Measurements from ENCODE around the gene FAR2. TPM values are rescaled to one million over a fixed set of nuclear protein-coding genes. Genes with fewer than 3 reads are reported as not detected.
"Not testable (repeated sequence)": the region's sequence is repeated elsewhere in the genome, so short reads cannot be mapped to it uniquely, and the experiment has no call there.

FAR2 gene
- total and polyA plus RNA-seq, 2 donors: 8.3 to 18.6 TPM

DNA sequence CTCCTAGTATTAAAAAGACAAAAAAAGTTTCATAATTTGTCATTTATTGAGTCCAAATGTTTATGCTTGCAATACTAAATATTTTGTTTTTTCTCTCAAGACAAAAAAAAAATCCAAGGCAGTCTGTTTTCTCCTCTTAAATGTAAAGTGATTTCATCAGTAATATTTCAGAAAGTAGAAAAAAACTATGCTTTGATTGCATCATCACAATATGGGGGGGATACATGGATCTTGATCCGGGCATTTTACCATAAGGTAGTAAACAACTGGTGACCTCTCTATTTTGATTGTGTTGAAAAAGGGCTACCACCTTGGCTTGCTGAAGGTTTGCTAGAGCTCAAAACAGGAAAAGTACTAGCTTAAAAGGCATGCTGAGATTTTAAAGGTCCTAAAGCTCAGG is 188.2 kb downstream of the FAR2 start:
- 83% methylated on average over 1 of the region's 1 CpG for WGBS
- no peak for DNase-seq (ENCODE audit: extremely low spot score)
- H3K4me3 ChIP-seq (ENCODE audit: low read depth, low read length): no peak overlapping the region
- no peaks in the 10 kb centered on the region for H3K36me3 ChIP-seq (ENCODE audit: insufficient read depth)
- H3K4me1 ChIP-seq (ENCODE audit: insufficient read depth): no peaks in the 10 kb centered on the region
- H3K27ac ChIP-seq (ENCODE audit: low read depth): no peak overlapping the region

- no peak for DNase-seq (ENCODE audit: extremely low spot score)
- no peak overlapping the region for H3K27ac ChIP-seq (ENCODE audit: low read depth)
- H3K36me3 ChIP-seq (ENCODE audit: insufficient read depth): no peaks in the 10 kb centered on the region
- H3K4me1 ChIP-seq (ENCODE audit: insufficient read depth): no peaks in the 10 kb centered on the region
- no peak overlapping the region for H3K4me3 ChIP-seq (ENCODE audit: low read depth, low read length)
- 87% methylated on average over 2 of the region's 2 CpGs for WGBS
These were observed 194.1 kb downstream of the FAR2 start for GRCh38 chr12:29343022-29343799.

DNA sequence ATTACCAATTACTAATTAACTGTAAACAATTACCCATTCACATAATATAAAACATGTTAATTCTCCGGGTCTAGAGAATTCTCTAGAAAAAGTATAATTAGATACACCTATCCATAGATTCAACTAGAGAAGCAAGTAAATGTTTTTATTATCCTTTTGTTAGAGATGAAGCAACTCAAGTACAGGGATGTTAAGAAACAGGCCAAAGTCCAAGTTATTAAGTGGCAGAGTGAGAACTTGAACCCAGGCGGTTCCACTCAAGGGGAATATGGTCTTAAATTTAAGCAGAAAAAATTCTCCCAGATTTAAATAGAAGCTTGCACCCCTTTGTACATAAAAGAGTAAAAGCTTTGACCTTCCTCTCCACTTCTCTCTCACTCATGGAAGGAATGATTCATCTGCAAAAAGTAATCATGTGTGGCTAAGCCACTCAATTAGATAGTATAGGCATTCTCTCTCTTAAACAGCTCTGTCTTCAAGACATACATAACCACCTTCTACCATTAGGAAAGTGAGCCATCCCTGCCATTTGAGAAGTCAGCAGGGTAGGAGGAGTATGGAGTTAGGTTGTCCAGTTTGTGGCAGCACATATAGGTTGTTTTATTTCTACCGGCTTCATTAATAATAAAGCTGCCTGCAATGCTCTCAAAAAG is 197.8 kb downstream of the FAR2 start:
- 98% methylated on average over 3 of the region's 3 CpGs for WGBS
- Histone ChIP-seq H3K4me1 (ENCODE audit: insufficient read depth) (no peaks in the 10 kb centered on the region), H3K36me3 (ENCODE audit: insufficient read depth) (no peaks in the 10 kb centered on the region), H3K4me3 (ENCODE audit: low read depth, low read length) (no peak overlapping the region), H3K27ac (ENCODE audit: low read depth) (no peak overlapping the region)
- DNase-seq (ENCODE audit: extremely low spot score): no peak

- Histone ChIP-seq H3K4me3 (ENCODE audit: low read depth, low read length) (no peak overlapping the region), H3K27ac (ENCODE audit: low read depth) (no peak overlapping the region), H3K36me3 (ENCODE audit: insufficient read depth) (no peaks in the 10 kb centered on the region), H3K4me1 (ENCODE audit: insufficient read depth) (no peaks in the 10 kb centered on the region)
- DNase-seq (ENCODE audit: extremely low spot score): no peak
These were observed 201.0 kb downstream of the FAR2 start for GRCh38 chr12:29350080-29350479.

- DNase-seq (ENCODE audit: extremely low spot score): no peak
- WGBS: 67% methylated on average over 1 of the region's 1 CpG
- Histone ChIP-seq H3K27ac (ENCODE audit: low read depth) (no peak overlapping the region), H3K4me3 (ENCODE audit: low read depth, low read length) (no peak overlapping the region), H3K36me3 (ENCODE audit: insufficient read depth) (no peaks in the 10 kb centered on the region), H3K4me1 (ENCODE audit: insufficient read depth) (no peaks in the 10 kb centered on the region)
These were observed 205.9 kb downstream of the FAR2 start for GRCh38 chr12:29354954-29355353.

DNA sequence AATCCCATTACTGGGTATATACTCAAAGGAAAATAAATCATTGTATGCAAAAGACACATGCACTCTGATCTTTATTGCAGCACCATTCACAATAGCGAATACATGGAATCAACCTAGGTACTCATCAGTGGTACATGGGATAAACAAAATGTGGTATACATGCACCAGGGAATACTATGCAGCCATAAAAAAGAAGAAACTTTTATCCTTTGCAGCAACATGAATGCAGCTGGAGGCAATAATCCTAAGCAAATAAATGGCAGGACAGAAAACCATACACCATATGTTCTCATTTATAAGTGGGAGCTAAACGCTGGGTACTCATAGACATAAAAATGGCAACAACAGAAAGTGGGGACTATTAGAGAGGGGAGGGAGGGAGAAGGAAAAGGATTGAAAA is 216.0 kb downstream of the FAR2 start:
- H3K27ac ChIP-seq (ENCODE audit: low read depth): no peak overlapping the region
- H3K4me3 ChIP-seq (ENCODE audit: low read depth, low read length): no peak overlapping the region
- H3K36me3 ChIP-seq (ENCODE audit: insufficient read depth): peaks cover 3% of the 10 kb centered on the region
- WGBS: 97% methylated on average over 2 of the region's 2 CpGs
- no peak for DNase-seq (ENCODE audit: extremely low spot score)
- H3K4me1 ChIP-seq (ENCODE audit: insufficient read depth): no peaks in the 10 kb centered on the region

DNA sequence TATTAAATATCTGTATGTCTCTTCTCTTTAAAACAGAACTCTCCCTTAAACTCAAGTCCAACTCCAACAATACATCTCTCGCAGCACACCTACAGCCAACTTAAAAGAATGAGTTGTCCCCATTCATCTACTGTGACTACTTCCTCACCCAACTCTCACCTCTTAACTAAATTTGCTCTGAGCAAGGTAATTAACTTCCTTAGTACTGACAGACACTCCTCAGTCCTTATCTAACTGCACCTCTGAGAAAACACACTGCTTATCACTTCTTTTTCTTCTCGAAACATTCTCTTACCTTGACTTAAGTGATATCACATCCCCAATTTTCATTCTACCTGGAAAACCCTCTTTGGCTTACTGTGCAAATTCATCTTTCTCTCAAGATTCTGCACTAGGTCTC is 224.9 kb downstream of the FAR2 start:
- peaks cover 2% of the 10 kb centered on the region for H3K36me3 ChIP-seq (ENCODE audit: insufficient read depth)
- no peak overlapping the region for H3K27ac ChIP-seq (ENCODE audit: low read depth)
- WGBS: 94% methylated on average over 2 of the region's 2 CpGs
- no peaks in the 10 kb centered on the region for H3K4me1 ChIP-seq (ENCODE audit: insufficient read depth)
- no peak for DNase-seq (ENCODE audit: extremely low spot score)
- H3K4me3 ChIP-seq (ENCODE audit: low read depth, low read length): no peak overlapping the region

DNA sequence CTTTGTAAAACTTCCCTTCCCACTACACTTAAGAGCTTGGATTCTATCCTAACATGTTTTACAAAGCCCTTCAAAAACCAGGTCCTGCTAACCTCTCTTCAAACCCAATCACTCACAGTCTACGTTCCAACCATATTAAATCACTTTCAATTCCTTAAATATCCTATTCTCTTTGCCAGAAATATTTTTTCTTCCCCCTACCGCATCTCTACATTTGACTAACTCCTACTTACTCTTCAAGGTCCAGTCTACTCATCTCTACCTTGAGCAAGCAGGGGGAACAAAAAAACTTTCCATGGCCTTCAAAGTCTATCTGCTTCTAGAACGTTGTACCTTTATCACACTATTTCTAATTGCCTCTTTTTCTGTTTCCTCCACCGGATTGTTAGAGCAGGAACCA is 225.8 kb downstream of the FAR2 start:
- no peak overlapping the region for H3K27ac ChIP-seq (ENCODE audit: low read depth)
- WGBS: 88% methylated on average over 4 of the region's 4 CpGs
- DNase-seq (ENCODE audit: extremely low spot score): no peak
- no peak overlapping the region for H3K4me3 ChIP-seq (ENCODE audit: low read depth, low read length)
- H3K36me3 ChIP-seq (ENCODE audit: insufficient read depth): peaks cover 2% of the 10 kb centered on the region
- no peaks in the 10 kb centered on the region for H3K4me1 ChIP-seq (ENCODE audit: insufficient read depth)

GRCh38 chr12:29376118-29376517 is 227.0 kb downstream of the FAR2 start:
- H3K4me3 ChIP-seq (ENCODE audit: low read depth, low read length): no peak overlapping the region
- 98% methylated on average over 2 of the region's 2 CpGs for WGBS

DNA sequence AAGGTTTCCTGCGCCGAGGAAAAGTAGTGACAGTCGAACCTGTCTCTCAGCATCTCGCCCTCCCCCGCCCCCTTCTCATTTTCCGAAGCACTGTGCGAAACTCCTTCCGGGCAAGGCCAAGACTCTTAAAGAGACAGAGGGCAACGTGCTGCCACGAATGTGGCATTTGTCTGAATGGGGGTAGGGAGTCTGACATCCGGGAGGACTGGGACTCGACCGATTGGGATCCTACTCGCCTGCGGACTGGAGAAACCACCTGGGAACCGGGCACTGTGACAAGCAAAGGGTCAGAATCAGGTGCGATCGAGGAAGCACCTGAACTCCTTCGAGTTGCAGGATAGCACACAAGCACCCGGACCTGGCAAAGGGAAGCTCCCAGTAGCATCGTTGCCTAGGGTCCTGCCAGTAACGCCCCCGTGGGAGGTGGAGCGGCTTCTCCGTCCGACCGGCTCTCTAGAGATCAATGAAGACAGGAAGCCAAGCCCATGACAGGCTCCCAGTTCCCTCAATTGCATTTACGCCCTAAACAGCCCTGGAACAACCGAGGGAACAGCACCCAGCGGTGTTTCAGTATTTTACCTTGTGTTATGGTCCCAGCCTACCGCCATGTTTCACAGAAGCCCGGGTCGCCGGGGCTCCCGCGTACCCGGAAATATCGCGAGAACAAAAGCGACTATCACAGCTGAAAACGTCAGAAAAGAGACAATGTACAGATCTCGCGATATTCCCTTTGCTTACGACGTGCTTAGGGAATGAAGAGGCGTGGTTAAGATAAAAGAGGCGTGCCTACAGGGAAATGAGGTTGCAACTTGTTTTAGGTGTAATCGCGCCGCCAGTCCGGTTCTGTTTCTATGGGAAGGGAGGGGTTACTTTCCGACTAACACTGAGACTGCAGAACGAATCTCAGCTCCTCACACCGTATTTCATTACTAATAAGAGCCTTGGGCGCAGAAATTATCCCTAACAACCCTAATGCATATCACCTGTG is 231.8 kb downstream of the FAR2 start, which contains the start of gene ERGIC2:
Gene ERGIC2 (minus strand): TSS at position 637 of the 988 bp plus-strand sequence. CDS start 9,539 bp downstream, outside the sequence.
- under 1% methylated on average over 55 of the region's 55 CpGs for WGBS
- Histone ChIP-seq H3K27ac (ENCODE audit: low read depth) (peak within 1 kb of the TSS; percentile 78), H3K4me1 (ENCODE audit: insufficient read depth) (no peaks in the 10 kb centered on the region), H3K4me3 (ENCODE audit: low read depth, low read length) (peak within 1 kb of the TSS; percentile 83), H3K36me3 (ENCODE audit: insufficient read depth) (no peaks in the 10 kb centered on the region)
- peak; percentile 98 for DNase-seq (ENCODE audit: extremely low spot score)

More at GRCh38 chr12:29376118-29376517, 227.0 kb downstream of the FAR2 start:
- Histone ChIP-seq H3K36me3 (ENCODE audit: insufficient read depth) (peaks cover 2% of the 10 kb centered on the region), H3K27ac (ENCODE audit: low read depth) (no peak overlapping the region), H3K4me1 (ENCODE audit: insufficient read depth) (no peaks in the 10 kb centered on the region)
- no peak for DNase-seq (ENCODE audit: extremely low spot score)

DNA sequence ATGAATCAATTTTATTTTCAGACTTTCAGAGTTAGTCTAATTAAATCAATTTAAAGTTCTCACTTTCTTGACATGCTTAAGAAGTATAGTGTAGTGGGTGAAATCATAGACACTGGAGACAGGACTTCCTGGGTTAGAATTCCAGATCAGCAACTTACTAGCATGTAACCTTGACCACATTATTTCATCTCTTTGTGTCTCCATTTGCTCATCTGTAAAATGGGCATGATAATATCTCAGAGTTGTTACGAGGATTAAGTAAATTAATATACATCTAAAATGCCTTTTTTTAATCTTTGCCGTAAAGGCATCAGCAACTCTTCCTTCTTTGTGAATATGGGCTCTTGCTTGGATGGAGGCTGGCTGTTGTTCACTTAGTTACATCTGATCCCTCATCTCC is 233.2 kb downstream of the FAR2 start:
- WGBS: 98% methylated on average over 2 of the region's 2 CpGs
- H3K36me3 ChIP-seq (ENCODE audit: insufficient read depth): no peaks in the 10 kb centered on the region
- no peaks in the 10 kb centered on the region for H3K4me1 ChIP-seq (ENCODE audit: insufficient read depth)
- no peak overlapping the region for H3K27ac ChIP-seq (ENCODE audit: low read depth)
- DNase-seq (ENCODE audit: extremely low spot score): no peak
- H3K4me3 ChIP-seq (ENCODE audit: low read depth, low read length): no peak overlapping the region

DNA sequence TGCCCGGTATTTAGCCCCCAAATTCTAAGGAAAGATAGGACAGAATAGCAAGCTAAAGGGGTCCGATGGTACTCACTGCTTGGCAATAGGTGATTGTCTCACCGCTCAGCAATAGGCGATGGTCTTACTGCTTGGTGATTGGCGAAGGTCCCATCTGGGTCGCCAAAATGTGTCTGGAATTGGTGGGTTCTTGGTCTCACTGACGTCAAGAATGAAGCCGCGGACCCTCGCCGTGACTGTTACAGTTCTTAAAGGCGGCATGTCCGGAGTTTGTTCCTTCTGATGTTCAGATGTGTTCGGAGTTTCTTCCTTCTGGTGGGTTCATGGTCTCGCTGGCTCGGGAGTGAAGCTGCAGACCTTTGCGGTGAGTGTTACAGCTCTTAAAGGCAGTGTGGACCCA is 236.1 kb downstream of the FAR2 start:
- not testable (repeated sequence) for H3K27ac ChIP-seq (ENCODE audit: low read depth); H3K36me3 ChIP-seq (ENCODE audit: insufficient read depth); DNase-seq (ENCODE audit: extremely low spot score); H3K4me1 ChIP-seq (ENCODE audit: insufficient read depth); H3K4me3 ChIP-seq (ENCODE audit: low read depth, low read length)
- WGBS: 94% methylated on average over 17 of the region's 17 CpGs
